GM12874 (cell line): ENCODE measurements around the gene ADAMTS16.

Experiments used
- TF ChIP-seq, protein P1 (sequence below): IDR thresholded peaks from 2 replicates; pipeline ENCODE4 v1.5.1; 2011; ENCODE audit warnings: low read depth, mild to moderate bottlenecking, control low read depth, low read length, moderate library complexity; ENCODE audit not compliant: insufficient read depth

ADAMTS16 gene

DNA sequence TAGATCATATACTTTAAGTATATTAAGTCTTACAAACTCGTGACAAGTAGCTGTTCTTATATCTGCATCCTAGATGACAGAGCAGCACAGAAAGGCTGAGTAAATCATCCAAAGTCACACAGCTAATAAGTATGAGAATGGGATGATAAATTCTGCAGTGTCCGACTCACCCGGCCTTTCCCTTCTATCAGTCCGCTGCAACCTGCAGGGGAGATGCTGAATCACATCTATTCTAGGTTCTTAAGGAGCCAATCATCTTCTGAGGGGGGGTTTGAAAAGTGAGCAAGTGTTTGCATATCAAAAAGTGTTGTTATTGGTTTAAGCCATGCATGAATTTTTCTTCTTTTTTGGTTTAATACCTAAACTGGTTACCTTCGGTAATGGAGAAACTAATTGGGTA lies 38.9 kb downstream of the ADAMTS16 start:
- TF ChIP-seq, protein P1, sequence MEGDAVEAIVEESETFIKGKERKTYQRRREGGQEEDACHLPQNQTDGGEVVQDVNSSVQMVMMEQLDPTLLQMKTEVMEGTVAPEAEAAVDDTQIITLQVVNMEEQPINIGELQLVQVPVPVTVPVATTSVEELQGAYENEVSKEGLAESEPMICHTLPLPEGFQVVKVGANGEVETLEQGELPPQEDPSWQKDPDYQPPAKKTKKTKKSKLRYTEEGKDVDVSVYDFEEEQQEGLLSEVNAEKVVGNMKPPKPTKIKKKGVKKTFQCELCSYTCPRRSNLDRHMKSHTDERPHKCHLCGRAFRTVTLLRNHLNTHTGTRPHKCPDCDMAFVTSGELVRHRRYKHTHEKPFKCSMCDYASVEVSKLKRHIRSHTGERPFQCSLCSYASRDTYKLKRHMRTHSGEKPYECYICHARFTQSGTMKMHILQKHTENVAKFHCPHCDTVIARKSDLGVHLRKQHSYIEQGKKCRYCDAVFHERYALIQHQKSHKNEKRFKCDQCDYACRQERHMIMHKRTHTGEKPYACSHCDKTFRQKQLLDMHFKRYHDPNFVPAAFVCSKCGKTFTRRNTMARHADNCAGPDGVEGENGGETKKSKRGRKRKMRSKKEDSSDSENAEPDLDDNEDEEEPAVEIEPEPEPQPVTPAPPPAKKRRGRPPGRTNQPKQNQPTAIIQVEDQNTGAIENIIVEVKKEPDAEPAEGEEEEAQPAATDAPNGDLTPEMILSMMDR, result no peak

DNA sequence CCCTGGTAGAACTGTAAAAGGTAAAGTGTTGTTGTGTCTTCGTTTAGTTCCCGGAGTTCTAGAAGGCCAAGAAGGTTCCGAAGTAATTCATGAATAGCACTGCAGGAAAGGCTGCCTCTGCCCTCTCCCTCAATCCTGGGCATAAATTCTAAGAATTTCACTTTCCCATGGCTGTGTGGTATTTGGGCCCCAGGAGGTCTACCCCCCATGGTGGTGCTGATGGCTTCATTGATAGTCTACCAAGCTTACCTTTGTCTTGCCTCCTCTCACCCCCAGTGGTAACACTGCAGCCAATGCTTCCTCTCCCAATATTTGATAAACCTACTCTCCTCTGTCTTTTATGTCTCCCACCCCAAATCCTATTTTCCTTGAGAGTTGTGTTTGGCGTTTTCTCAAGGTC lies 39.5 kb downstream of the ADAMTS16 start:
- TF ChIP-seq, protein P1, result no peak

DNA sequence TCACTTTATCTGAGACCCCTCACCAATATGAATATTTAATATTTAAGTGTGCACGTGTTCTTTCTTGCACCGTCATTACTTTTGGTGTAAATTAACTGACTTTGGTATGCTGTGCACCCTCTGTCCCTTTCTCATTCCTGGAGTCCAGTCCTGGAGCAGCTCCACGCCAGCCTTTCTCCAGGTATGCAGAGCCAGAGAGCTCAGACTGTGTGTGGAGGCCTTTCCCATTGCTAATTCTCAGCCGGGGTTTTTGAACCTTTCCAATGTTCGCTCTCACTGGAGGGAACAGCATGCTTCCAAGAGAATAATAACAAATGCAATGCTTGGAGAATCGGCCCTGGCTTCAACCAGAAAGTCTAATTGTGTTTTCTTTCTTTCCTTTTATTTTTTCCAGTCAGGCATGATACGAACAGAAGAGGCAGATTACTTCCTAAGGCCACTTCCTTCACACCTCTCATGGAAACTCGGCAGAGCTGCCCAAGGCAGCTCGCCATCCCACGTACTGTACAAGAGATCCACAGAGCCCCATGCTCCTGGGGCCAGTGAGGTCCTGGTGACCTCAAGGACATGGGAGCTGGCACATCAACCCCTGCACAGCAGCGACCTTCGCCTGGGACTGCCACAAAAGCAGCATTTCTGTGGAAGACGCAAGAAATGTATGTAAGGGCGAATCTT lies 41.7 kb downstream of the ADAMTS16 start:
- TF ChIP-seq, protein P1, result no peak

DNA sequence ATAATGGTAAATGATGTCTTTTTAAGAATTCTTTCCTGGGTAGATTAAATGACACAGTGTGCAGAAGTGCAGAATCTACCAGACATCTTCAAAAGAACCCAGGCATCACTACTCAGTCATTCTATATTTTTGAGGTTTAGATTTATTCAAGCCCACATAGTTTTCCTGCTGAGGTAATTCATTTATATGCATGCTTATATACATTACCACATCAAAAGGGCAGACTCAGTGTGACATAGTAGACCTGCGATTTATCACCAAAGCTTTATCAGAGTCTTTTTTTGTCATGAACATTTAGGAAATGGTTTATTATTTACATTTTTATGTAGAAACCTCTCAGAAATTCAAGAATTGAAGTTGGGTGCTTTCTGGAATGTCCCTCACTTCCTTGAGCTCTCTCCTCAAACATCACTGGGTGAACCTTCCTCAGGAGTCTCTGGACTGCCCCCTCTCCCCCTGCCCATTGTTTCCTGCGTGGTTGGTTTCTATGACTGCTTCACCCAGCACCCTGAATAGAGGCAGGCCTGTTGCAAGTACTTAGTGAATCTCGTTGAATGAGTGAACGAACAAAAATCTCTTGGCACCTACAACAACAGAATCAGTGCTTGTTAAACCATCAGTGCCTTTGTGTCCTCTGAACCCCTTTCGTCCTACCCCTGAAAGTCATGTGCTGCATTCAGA lies 42.5 kb downstream of the ADAMTS16 start:
- TF ChIP-seq, protein P1, result no peak

DNA sequence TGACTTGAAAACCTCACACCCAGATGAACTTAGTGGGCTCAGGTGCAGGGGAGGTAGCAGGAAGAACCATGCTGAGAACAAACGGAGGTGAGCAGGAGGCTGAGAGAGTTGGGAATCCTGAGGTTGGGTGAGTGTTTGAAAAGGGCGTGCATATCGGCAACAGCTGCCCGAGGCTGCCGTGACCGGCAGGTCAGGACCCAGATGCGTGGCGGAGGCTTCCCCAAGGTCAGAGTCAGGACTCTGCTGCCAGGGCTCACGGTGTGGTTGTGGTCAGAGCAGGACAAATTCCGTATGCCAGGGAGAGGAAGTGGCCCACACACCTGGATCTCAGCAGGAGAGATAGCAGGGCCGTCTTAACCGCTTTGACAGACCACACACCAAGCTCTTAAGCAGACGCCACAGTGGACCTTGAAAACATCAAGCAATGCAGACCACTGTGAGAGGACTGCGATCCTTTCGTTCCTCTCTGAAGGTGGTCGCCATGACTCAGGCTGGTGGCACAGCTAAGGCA lies 43.1 kb downstream of the ADAMTS16 start:
- TF ChIP-seq, protein P1, result no peak

DNA sequence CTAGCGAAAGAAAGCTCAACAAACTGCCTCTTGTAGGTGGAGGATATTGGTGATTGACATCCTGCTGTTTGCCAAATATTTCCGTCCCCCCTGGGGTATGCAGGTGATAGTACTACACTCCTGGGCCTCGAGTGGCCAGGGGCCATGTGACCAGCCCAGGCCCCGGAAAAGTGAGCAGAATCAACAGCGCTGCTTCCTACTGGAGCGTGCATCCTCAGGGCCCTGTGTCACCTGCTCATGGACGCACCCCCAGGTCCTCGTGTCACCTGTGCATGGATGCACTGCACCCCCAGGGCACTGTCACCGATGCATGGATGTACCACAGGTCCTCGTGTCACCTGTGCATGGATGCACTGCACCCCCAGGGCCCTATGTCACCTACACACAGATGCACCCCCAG lies 43.8 kb downstream of the ADAMTS16 start:
- TF ChIP-seq, protein P1, result no peak

DNA sequence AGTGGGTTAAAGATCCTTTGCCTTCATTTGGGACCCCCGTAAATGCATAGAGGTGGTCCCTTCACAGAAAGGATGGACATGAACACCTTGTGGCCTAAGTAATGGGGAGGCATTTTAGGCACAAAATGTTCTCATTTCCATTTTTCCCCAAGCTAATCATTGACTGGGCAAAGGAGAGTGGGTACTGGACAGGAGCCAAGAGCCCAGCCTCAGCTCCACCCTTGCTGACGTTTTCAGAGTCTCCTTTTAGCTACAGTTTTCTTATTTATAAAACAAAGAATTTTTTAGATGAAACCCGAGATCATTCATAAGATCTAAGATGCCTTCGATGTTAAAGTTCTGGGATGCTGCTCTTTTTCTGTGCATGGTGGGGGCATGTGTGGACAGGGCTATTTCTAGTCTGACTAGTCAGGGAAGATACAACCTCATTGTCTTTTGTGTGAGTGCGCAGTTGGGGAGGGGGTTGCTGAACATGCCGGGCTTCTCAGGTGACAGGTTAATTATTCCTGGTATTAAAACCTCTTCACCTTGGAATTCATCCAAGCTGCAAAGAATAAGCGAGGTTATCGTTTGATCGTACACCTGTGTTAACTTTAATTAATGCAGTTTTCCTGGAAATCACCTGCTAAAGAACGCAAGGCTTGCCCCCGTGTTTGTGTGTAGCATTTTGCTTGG lies 48.4 kb downstream of the ADAMTS16 start:
- TF ChIP-seq, protein P1, result no peak
